SU-DHL-6 (cell line): ENCODE data around the gene RNF220.

Experiments used
- EZH2phosphoT487 ChIP-seq: fragments of 200-600 bp; sonication (generic), shearing (Covaris generic); conservative IDR thresholded peaks from 2 replicates; pipeline ENCODE4 v1.6.1; 2018; ENCODE audit warnings: mild to moderate bottlenecking, antibody characterized with exemption, low read length, moderate library complexity, mixed read lengths
- TF ChIP-seq, protein P1 (sequence below): fragments of 200-600 bp; sonication (generic); IDR thresholded peaks from one replicate; pipeline ENCODE4 v1.5.1; 2017; ENCODE audit warnings: antibody characterized with exemption, mild to moderate bottlenecking, low read length, moderate library complexity; ENCODE audit not compliant: insufficient read depth, poor library complexity, severe bottlenecking

DNA sequence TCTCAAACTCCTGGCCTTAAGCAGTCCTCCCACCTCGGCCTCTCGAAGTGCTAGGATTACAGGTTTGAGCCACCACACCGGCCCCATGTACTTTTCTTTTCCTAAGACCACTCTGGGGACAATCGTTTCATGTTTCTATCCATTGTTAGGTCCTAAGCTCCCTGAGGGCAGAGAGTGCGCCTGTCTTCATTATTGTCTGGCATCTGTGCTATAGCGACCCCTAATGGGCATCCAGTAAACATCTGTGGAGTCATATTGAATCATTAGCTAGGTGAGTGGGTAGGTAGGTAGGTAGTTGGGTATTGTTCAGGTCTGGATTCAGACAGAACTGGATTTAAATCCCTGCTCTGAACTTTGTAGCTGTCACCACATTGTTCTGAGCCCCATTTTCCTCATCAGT is 203.1 kb downstream of the RNF220 start:
- TF ChIP-seq, protein P1, sequence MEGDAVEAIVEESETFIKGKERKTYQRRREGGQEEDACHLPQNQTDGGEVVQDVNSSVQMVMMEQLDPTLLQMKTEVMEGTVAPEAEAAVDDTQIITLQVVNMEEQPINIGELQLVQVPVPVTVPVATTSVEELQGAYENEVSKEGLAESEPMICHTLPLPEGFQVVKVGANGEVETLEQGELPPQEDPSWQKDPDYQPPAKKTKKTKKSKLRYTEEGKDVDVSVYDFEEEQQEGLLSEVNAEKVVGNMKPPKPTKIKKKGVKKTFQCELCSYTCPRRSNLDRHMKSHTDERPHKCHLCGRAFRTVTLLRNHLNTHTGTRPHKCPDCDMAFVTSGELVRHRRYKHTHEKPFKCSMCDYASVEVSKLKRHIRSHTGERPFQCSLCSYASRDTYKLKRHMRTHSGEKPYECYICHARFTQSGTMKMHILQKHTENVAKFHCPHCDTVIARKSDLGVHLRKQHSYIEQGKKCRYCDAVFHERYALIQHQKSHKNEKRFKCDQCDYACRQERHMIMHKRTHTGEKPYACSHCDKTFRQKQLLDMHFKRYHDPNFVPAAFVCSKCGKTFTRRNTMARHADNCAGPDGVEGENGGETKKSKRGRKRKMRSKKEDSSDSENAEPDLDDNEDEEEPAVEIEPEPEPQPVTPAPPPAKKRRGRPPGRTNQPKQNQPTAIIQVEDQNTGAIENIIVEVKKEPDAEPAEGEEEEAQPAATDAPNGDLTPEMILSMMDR = peak; percentile 35
- TF ChIP-seq EZH2phosphoT487 = no peak
